HG02884 (cell line): ENCODE results near the gene DEAF1.

Experiments
- ATAC-seq: cut with Tn5 transposase; IDR thresholded peaks from one replicate; pipeline ENCODE4 v1.9.1; 2021; ENCODE audit warnings: mild to moderate bottlenecking, moderate library complexity; ENCODE audit not compliant: unreplicated experiment

Gene DEAF1

DNA sequence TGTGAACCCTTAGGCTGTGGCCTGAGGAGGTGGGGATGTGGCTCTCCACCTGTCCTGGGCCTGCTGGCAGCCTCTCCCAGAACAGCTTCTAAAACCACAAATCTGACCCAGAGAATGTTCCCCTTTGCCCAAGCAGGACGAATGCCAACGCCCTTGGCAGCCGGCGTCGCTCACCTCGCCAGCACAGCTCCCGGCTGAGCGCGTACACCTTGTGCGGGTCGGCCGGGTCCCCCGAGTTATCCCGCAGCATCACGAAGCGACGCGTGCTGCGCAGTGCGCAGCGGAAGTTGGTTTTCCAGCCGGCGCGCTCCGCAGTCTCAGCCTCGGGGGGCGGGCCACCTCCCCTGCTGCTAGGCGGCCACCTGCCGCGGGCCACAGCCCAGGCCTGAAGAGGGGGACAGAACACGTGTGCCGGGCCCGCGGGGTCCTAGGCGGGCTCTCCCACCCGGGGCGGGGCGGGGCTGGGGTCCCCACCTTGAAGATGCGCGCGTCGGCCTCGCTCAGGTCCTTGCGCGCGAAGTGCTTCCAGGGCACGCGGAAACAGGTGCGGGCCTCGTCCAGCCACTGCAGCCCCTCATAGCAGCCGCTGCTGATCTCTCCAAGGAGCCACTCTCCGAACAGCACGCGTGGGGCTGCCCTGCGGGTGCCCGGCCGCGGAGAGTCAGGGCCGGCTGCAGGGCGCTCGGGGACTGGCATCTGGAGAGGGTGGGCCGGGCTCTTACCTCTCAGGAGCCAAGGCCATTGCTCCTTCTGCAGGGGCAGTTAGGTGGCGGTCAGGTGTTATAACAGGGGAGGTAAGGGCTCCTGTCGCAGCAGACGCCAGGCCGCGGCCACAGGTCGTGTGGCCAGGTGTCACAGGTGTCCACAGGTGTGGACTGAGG lies 80.2 kb downstream of the DEAF1 start:
- ATAC-seq: no peak

DNA sequence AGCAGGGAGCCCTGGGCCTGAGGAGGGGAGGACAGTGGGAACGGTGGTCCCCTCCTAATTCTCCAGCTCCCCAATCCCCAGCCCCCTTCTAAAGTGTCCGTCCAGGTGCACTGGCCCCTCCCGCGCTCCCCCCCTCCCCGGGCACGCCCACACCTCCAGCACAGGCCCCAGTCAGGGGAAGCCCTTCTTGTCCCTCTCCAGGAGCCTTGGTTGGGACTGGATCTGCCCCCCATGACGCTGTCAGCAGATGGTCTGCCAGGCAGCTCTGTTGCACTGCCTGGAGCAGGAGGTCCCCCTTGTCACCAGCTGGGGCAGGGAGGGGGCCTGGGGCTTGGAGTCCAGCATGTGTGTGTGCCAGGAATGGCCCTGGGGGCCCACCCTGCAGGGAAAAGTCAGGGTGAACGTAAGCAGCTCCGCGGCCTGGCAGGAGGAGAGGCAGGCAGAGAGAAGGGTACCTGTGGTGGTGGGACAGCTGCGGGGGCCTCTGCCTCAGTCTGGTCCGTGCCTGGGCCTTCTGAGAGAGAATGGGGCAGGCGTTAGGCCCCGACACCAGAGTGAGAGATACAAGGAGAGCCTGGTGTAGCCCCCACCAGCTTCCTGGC lies 80.9 kb downstream of the DEAF1 start:
- ATAC-seq: no peak

DNA sequence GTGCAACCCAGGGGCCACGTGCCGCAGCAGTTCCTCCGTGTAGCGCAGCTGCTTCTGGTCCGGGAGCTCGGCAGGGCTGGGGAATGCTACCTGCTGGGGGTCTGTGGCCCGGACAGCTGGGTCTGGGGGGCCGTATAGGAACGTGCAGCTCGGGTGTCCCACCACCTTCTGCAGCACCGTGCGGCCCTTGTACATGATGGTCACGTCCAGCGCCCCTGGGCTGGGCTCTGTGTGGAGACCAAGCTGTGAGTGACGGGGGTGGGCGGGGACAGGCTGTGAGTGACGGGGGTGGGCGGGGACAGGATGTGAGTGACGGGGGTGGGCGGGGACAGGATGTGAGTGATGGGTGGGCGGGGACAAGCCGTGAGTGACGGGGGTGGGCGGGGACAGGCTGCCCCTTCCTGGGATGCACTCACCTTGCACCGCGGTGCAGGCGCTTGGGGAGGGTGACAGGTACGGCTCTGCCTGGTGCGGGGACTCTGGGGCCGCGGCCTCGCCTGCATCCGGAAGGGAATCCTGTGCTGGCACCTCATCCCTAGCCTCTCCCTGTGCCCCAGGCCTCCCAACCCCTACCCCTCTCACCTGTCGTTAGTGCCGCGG lies 81.6 kb downstream of the DEAF1 start:
- no peak for ATAC-seq

DNA sequence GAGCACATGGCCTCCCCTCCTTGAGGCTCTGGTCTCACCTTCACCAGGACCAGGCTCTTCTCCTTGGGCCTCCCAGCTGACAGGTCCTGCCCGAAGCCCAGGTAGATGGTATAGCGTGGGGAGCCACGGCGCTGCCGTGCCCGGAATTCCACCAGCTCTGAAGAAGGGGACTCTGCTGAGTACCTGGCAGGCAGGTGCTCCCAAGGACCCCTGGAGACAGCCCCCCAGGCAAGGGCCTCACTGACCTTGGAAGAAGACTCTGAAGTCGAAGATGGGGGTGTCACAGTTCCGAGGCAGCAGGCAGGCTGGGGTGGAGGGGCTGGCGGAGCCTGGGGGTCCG lies 82.1 kb downstream of the DEAF1 start:
- ATAC-seq: no peak

DNA sequence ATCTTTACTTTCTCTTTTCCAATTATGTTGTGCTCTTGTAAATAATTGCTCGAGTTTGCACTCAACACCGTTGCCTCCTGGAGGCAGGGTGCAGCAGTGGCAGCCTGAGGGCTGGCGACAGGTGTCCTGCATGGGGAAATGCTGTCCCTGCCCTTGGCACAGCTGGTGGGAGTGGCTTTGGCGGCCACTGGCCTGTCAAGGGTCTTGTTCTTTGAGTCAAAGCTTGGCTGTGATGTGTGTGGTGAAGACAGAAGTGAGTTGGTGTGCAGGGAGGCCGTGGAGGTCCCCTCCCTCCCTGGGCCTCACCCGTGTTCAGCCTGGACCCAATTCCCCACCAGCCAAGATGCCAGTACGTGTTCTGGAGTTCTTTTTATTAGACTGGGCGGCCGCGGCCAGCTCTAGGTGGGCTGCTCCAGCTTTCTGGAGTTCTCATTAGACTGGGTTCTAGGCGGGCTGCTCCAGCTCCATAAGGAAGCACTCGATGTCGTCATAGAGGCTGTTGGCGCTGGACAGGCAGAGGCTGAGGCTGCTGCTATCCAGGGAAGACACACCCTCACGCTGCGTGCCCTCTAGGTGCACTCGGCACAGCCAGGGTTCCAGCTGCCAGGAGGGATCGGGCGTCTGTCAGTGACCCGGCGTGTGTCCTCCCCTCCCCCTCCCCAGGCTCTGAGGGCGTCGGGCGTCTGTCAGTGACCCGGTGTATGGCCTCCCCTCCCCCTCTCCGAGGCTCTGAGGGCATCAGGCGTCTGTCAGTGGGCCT lies 82.6 kb downstream of the DEAF1 start:
- ATAC-seq: no peak

DNA sequence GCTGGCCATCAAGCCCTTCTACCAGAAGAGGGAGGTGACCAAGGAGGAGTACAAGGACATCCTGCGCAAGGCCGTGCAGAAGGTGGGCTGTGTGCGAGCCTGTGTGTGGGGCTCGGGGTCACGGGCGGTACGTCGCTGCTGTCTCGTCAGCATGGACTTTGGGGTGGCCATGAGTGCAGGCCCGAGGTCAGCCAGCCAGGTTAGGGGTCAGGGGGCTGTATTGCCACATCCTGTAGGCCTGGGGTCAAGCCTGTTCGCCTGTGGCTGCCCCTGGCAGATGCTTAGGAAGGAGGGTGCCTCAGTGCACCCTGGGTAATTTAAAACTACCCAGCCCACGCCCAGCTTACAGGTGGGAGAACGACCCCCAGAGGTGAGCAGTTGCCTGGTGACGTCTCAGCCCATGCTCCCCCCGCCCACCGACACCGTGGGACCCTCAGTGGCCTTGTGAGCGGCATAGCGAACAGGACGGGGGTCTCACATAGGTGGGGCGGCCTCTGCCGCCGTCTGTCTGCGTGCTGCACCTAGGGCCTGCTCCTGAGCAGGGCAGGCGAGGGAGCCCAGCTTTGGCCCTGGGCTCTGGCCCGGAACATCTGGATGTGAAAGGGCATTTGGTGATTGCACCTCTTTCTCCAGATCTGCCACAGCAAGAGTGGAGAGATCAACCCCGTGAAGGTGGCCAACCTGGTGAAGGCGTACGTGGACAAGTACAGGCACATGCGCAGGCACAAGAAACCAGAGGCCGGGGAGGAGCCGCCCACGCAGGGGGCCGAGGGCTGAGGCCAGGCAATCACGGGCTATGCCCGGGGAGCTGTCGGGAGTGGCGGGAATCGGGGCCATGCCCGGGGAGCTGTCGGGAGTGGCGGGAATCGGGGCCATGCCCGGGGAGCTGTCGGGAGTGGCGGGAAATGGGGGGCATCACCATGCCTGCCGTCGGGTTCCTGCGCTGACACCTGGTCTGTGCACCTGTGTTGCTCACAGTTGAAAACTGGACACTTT lies 83.7 kb downstream of the DEAF1 start:
- no peak for ATAC-seq

DNA sequence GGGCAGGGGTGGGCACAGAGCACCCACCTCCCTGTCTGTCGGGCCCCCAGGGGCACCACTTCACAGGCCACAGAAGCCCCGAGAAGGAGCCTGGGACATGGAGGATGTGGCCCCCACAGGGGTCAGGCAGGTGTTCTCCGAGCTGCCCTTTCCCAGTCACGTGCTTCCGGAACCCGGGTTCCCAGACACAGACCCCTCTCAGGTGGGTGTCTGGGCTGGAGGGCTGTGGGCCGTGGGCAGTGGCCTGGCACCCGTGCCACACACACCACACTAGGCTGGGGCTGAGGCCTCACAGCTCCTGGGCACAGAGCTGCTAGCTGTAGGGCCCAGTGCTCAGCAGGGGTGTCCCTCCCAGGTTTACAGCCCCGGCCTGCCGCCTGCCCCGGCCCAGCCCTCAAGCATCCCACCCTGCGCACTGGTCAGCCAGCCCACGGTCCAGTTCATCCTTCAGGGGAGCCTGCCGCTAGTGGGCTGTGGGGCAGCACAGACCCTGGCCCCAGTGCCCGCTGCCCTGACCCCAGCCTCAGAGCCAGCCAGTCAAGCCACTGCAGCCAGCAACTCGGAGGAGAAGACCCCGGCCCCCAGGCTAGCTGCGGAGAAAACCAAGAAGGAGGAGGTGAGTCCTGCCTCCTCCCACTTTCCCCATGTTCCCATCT lies 84.7 kb downstream of the DEAF1 start:
- no peak for ATAC-seq

DNA sequence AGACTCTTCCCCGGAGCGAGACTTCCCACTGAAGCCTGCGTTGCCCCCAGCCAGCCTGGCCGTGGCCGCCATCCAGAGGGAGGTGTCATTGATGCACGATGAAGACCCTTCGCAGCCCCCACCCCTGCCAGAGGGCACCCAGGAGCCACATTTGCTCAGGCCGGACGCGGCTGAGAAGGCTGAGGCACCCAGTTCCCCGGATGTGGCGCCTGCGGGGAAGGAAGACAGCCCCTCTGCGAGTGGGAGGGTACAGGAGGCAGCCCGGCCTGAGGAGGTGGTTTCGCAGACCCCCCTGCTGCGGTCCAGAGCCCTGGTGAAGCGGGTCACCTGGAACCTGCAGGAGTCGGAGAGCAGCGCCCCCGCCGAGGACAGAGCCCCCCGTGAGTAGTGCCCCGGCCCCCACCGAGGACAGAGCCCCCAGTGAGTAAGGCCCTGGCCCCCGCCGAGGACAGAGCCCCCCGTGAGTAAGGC lies 85.6 kb downstream of the DEAF1 start:
- no peak for ATAC-seq

DNA sequence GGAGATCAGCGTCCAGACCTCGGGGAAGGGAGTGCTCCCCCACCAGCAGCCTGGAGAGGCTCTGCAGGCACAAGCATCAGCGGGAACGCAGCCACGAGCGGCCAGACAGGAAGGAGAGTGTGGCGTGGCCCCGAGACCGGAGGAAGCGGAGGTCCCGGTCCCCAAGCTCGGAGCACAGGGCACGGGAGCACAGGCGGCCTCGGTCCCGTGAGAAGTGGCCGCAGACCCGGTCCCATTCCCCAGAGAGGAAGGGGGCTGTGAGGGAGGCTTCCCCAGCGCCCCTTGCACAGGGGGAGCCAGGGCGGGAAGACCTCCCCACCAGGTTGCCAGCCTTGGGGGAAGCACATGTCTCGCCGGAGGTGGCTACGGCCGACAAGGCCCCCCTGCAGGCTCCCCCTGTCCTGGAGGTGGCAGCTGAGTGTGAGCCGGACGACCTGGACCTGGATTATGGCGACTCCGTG lies 86.2 kb downstream of the DEAF1 start:
- ATAC-seq: no peak

DNA sequence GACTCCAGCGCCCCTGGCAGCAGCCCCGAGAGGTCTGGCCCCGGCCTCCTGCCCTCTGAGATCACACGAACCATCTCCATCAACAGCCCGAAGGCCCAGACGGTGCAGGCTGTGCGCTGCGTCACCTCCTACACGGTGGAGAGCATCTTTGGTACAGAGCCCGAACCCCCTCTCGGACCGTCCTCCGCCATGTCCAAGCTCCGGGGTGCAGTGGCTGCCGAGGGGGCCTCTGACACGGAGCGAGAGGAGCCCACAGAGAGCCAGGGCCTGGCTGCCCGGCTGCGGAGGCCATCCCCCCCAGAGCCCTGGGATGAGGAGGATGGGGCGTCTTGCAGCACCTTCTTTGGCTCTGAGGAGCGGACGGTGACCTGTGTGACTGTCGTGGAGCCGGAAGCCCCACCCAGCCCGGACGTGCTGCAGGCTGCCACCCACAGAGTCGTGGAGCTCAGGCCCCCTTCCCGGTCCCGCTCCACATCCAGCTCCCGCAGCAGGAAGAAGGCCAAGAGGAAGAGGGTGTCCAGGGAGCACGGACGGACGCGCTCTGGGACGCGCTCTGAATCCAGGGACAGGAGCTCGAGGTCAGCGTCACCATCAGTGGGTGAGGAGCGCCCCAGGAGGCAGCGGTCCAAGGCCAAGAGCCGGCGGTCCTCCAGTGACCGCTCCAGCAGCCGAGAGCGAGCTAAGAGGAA lies 86.9 kb downstream of the DEAF1 start:
- no peak for ATAC-seq

DNA sequence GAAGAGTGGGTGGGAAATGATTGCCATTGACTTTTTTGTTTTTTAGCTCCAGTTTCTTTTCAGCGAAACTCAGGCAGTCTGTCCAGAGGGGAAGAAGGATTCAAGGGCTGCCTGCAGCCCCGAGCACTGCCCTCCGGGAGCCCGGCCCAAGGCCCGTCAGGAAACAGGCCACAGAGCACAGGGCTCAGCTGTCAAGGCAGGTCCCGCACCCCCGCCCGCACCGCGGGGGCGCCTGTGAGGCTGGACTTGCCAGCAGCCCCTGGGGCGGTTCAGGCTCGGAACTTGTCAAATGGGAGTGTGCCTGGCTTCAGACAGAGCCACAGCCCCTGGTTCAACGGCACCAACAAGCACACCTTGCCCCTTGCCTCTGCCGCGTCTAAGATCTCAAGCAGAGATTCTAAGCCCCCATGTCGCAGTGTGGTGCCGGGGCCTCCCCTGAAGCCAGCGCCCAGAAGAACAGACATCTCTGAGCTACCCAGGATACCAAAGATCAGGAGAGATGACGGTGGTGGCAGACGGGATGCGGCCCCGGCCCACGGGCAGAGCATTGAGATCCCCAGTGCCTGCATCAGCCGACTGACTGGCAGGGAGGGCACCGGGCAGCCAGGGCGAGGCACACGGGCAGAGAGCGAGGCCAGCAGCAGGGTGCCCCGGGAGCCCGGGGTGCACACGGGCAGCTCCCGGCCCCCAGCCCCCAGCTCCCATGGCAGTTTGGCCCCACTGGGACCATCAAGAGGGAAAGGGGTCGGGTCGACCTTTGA lies 87.8 kb downstream of the DEAF1 start:
- ATAC-seq: no peak

DNA sequence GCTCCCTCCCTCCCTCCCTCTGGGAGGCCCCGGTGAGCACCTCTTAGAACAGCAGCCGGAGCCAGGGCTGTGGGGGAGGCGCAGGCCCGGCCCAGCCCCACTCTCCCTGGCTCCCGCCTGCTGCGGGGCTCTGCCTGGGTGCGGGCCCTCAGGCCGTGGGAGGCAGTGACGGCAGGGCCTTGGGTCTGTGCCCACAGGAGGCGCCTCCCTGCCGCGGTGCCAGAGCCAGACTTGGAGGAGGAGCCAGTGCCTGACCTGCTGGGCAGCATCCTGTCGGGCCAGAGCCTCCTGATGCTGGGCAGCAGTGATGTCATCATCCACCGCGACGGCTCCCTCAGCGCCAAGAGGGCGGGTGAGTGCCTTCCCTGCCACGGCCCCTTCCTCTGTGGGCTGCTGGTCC lies 88.8 kb downstream of the DEAF1 start:
- no peak for ATAC-seq

DNA sequence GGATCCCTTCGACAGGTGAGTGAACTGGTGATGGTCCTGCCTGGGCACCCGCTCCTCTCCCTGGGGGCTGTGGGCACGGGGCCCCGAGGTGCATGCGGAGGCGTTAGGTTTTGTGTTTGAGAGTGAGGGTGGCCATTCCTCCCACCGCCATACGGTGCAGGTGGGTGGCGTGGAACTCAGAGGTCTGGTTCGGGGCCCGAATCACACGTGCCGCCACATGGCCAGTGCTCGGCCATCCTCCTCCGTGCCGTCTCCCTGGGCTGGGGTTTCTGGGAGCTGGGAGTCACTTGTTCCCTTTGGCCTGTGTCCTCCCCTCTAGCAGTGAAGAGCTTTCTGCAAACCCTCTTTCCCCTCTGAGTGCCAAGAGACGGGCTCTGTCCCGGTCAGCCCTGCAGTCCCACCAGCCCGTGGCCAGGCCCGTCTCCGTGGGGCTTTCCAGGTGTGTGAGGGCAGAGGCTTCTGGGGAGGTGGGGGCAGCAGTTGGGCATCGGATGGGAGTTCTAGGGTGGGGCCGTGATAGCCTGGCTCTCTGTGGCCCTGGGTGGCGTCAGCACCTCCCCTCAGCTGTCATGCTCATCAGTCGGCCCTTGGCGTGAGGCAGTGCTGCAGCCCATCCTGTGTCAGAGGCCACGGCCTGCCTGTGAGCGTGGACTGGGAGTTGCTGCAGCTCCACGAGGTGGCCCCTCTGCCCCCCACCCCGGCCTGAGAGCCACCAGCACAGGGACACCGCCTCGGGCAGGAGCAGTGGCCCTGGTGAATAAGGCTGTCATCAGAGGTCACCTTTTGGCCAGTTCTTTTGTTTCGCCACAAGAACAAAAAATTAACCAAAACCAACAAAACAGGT lies 89.5 kb downstream of the DEAF1 start:
- ATAC-seq: no peak

DNA sequence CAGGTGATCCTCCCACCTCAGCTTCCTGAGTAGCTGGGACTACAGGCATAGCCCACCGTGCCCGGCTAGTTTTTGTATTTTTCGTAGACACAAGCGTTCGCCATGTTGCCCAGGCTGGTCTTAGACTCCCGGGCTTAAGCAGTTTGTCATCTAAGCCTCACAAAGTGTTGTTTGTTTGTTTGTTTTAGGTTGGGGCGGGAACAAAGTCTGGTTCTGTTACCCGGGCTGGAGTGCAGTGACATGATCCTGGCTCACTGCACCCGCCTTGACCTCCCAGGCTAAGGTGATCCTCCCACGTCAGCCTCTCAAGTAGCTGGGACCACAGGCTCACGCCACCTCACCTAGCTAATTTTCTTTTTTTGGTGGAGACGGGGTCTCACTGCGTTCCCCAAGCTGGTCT lies 91.9 kb downstream of the DEAF1 start:
- ATAC-seq: no peak

DNA sequence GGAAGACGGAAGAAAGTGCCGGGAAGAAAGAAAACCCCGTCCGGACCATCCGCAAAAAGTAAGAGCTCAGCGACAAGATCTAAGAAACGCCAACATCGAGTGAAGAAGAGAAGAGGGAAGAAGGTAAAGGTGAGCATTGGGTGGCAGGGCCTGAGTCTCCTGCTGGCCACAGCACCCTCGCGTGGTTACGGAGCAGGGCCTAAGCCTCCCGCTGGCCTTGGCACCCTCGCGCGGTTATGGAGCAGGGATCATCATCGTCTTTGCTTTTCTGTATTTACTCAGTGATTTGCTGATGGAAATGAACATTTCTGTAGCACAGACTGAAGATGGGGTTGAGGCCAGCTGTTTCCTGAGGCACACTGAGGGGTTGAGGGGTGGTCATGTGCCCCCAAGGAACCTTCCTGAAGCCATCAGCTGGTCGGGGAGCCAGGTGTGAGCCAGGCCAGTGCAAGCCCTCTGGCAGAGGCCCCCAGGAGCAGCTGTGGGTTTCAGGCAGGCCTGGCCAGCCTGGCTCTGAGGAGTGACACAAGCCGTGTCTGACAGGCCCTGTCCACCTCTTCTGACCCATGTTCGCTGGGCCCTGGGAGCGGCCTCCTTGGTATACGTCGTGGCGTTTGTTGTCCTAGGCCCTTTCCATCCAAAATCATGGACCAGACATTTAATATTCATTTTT lies 93.3 kb downstream of the DEAF1 start:
- ATAC-seq: no peak

DNA sequence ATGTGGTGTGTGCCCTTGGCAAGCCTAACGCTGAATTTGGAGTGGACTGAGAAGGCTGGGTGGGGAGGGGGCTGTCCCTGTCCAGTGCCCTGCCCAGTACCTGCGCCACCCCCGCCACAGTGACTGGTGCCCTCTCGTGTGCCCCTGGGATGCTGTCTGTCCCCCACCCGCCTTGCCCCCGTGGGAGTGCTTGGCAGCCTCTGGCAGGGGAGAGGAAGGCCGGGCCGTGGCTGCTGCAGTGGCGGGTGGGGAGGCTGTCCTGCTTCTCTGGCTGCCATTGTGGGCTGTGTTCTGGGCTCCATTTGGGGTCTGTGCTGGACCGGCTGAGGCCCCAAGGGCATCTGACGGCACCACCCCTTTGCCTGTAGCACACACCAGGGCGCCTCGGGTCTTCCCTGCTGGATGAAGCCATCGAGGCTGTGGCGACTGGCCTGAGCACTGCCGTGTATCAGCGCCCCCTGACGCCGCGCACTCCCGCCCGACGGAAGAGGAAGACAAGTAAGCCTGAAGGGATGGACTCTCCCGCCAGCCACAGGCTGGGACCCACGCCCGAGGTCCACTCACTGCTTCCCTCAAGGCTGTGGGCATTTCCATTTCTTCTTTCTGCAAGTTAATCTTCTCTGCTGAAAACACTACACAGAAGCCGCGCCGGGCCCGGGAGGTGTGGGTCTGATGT lies 96.9 kb downstream of the DEAF1 start:
- no peak for ATAC-seq
